Adrenal gland (tissue), 12 donors: Measurements from ENCODE around the gene FYN. TPM values are rescaled to one million over a fixed set of nuclear protein-coding genes. Genes with fewer than 3 reads are reported as not detected.

Source experiments
- DNase-seq, 7 donors: peaks; one replicate each; pipeline ENCODE4 v3.0.0-alpha.2; 2019 to 2020
- H3K27ac ChIP-seq, 5 donors: fragments of 200-600 bp; sonication (generic) in 4 of 5; 1 replicate in 3 of 5; 2 replicates in 2 of 5; pipeline versions ENCODE4 v1.5.1 to v1.8.0; 2016 to 2020; ENCODE audit warnings: mild to moderate bottlenecking in 1 of 5
- H3K27me3 ChIP-seq: fragments of 200-600 bp; 2 replicates; pipeline ENCODE4 v1.8.0; 2021
- H3K36me3 ChIP-seq, 2 donors: fragments of 200-600 bp; replicated peaks in 1 of 2; 1 replicate in 1 of 2; 2 replicates in 1 of 2; pipeline versions ENCODE4 v1.5.1 to v1.8.0; 2018 to 2022
- H3K4me1 ChIP-seq, 2 donors: fragments of 200-600 bp; replicated peaks in 1 of 2; 1 replicate in 1 of 2; 2 replicates in 1 of 2; pipeline versions ENCODE4 v1.5.1 to v1.8.0; 2018 to 2021
- H3K4me3 ChIP-seq, 4 donors: fragments of 200-600 bp; sonication (generic) in 3 of 4; one replicate each; pipeline ENCODE4 v1.5.1; 2016 to 2018
- H3K9me3 ChIP-seq, 3 donors: fragments of 200-600 bp; sonication (generic) in 1 of 3; replicated peaks in 1 of 3; 1 replicate in 2 of 3; 2 replicates in 1 of 3; pipeline versions ENCODE4 v1.5.1 to v1.8.0; 2016 to 2021
- POLR2A ChIP-seq, 2 donors: fragments of 450-650 bp; IDR thresholded peaks; one replicate each; pipeline ENCODE4 v1.6.1; 2017; ENCODE audit warnings: antibody characterized with exemption in 2 of 2, mild to moderate bottlenecking in 2 of 2, moderate library complexity in 1 of 2
- WGBS, 4 donors: extraction: QIAGEN DNeasy Blood & Tissue Kit in 2 of 4; methylation state at CpG; one replicate each; pipeline versions ENCODE4 v1.1.5 to v1.1.7; 2013 to 2017; 5-methylcytosine and 5-hydroxymethylcytosine counted together
- intact Hi-C, 2 donors: fragments of 100-400 bp; cut with DNase I; formaldehyde crosslinking; loops; one replicate each; pipeline versions ENCODE4 v1.14.1 to v1.15.0; 2022 to 2023
- polyA plus RNA-seq, 3 donors: library from polyadenylated mRNA; stranded (reverse); fragments of 200-250 nt in 2 of 3; fragments of 350-450 nt in 1 of 3; fragmentation: Illumina TruSeq in 1 of 3; extraction: RNeasy Lipid Tissue Mini Kit (QIAGEN cat#74804) in 1 of 3; gene quantifications; one replicate each; pipeline ENCODE4 v1.2.3, GENCODE V29; 2013 to 2014
- total RNA-seq, 9 donors: library from RNA; depleted of rRNA in 4 of 9; stranded (reverse); fragments of >200 nt in 4 of 9; fragments of 120-200 nt in 1 of 9; fragmentation: NEBNext Ultra II Directional in 1 of 9; extraction: Animal tissue kit (Norgen Biotek cat#: 25700) in 1 of 9; gene quantifications; one replicate each; pipeline versions ENCODE4 v1.1.0 to v1.2.4, GENCODE V29; 2013 to 2023
- TF ChIP-seq, protein P1 (sequence below), 6 experiments: fragments of 450-650 bp in 4 of 6; fragments of 200-600 bp in 2 of 6; sonication (generic) in 1 of 6; IDR thresholded peaks; 1 replicate in 5 of 6; 2 replicates in 1 of 6; pipeline versions ENCODE4 v1.5.1 to v1.8.0; 2016 to 2021; ENCODE audit warnings: antibody characterized with exemption in 6 of 6, mild to moderate bottlenecking in 2 of 6, moderate library complexity in 1 of 6
- donor health status: healthy with polysubstance abuse.
- donor health status: Bipolar disorder and iron deficiency.
- donor health status: DM: yes; HTN: yes; CAD: no.
- donor health status: DM: no; HTN: no; CAD: no.
- donor health status: DM: no; HTN: no; CAD: no.
- donor health status: DM: yes; HTN: yes; CAD: no.

The FYN gene
- total and polyA plus RNA-seq, 12 donors: 10.7 to 36.5 (median 19.8) TPM

DNA sequence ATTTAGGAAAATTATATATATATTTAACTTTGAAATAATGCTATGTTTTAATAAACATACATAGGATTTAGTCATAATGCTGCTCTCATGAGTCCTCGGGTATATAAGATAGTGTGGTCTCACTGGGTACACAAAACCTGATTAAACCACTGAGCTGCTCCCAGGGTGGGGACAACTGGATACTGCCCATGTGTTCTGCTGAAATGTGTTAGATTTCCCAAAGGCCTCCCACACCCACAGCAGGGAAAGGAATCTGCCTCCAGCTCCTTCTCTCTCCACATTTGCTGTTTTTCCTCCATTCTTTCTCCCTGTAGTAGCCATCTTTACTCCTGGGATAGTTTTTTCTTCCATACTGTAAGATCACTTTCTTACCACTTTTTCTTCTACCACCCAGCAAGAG is 198.4 kb downstream of the FYN start:
- no peaks in the 10 kb centered on the region for H3K27me3 ChIP-seq
- no peak overlapping the region for H3K27ac ChIP-seq
- no peak for TF ChIP-seq POLR2A (IDR thresholded peaks at IDR 0.05)
- TF ChIP-seq, protein P1, sequence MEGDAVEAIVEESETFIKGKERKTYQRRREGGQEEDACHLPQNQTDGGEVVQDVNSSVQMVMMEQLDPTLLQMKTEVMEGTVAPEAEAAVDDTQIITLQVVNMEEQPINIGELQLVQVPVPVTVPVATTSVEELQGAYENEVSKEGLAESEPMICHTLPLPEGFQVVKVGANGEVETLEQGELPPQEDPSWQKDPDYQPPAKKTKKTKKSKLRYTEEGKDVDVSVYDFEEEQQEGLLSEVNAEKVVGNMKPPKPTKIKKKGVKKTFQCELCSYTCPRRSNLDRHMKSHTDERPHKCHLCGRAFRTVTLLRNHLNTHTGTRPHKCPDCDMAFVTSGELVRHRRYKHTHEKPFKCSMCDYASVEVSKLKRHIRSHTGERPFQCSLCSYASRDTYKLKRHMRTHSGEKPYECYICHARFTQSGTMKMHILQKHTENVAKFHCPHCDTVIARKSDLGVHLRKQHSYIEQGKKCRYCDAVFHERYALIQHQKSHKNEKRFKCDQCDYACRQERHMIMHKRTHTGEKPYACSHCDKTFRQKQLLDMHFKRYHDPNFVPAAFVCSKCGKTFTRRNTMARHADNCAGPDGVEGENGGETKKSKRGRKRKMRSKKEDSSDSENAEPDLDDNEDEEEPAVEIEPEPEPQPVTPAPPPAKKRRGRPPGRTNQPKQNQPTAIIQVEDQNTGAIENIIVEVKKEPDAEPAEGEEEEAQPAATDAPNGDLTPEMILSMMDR (IDR thresholded peaks at IDR 0.05): no peak
- no peak overlapping the region for H3K4me3 ChIP-seq
- intact Hi-C loops: no loop called here
- DNase-seq: no peak
- WGBS, 4 donors: 82 to 92% (median 87%) methylated on average over 1 of the region's 1 CpG
- H3K4me1 ChIP-seq: no peaks in the 10 kb centered on the region
- no peaks in the 10 kb centered on the region for H3K36me3 ChIP-seq
- H3K9me3 ChIP-seq: no peaks in the 10 kb centered on the region

DNA sequence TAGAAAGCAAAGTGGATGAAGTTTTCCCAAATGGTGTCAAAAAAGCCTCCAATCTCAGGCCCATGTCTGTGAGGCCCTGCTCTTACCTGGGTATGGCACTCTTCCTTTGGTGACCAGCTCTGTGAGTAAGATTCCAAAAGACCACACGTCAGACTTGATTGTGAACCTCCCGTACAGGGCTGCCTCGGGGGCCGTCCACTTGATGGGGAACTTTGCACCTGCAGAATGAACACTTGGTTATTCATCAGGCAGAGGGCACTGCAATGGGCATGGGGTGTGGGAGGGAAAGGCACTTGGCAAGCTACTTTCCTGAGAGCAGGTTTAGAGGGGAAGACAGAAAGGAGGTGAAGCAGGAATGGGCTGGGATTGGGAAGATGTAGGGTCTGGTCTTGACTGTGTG is 198.8 kb downstream of the FYN start:
- DNase-seq: no peak
- WGBS, 4 donors: 94 to 100% (median 97%) methylated on average over 4 of the region's 4 CpGs
- Histone ChIP-seq H3K27ac (no peak overlapping the region), H3K4me3 (no peak overlapping the region), H3K27me3 (no peaks in the 10 kb centered on the region), H3K9me3 (no peaks in the 10 kb centered on the region), H3K36me3 (no peaks in the 10 kb centered on the region), H3K4me1 (no peaks in the 10 kb centered on the region)
- no peak for TF ChIP-seq POLR2A (IDR thresholded peaks at IDR 0.05)
- intact Hi-C loops: no loop called here

DNA sequence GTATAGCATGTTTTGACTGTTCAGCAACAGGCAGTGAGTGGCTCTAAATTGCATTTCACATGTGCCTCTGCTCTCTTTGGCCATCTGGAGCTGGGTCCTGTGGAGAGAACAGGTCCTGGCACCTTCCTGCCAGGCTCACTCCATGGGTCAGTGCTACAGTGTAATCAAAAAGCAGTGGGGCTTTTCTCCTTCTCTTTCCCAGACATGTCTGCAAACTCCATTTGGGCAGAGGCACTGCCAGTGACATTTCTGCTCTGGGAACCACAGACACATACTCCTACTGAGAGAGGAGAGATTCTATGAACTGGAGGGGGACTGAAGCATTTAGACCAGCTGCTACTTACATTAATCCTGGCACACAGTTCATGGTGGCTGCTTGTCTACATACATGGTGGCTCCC is 199.3 kb downstream of the FYN start:
- DNase-seq: no peak
- TF ChIP-seq POLR2A (IDR thresholded peaks at IDR 0.05): no peak
- TF ChIP-seq, protein P1 (IDR thresholded peaks at IDR 0.05): no peak
- intact Hi-C loops: no loop called here
- no peak overlapping the region for H3K4me3 ChIP-seq
- no peaks in the 10 kb centered on the region for H3K36me3 ChIP-seq
- no peaks in the 10 kb centered on the region for H3K27me3 ChIP-seq
- H3K27ac ChIP-seq: no peak overlapping the region
- H3K4me1 ChIP-seq: no peaks in the 10 kb centered on the region
- no peaks in the 10 kb centered on the region for H3K9me3 ChIP-seq

DNA sequence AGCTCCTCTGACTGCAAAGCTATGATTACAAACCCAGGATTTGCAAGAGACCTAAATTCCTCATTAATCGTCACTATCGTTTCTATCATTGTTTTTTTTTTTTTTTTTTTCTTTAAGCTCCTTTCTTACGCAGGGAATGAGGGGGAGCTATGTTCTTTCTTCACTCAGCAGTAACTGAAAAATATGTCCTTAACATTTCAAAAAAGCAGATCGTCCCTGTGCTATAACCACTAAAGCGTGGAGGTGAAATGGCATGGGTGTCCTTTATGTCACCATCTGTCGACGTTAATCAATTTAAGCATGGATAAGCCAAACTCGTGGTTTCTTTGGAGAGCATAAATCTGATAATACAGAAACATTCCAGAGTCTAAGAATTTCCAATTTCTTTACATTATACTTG is 199.7 kb downstream of the FYN start:
- Histone ChIP-seq H3K27me3 (no peaks in the 10 kb centered on the region), H3K9me3 (no peaks in the 10 kb centered on the region), H3K4me1 (no peaks in the 10 kb centered on the region), H3K36me3 (no peaks in the 10 kb centered on the region), H3K4me3 (no peak overlapping the region), H3K27ac (no peak overlapping the region)
- WGBS, 4 donors: 63 to 74% (median 67%) methylated on average over 8 of the region's 8 CpGs
- DNase-seq: no peak
- intact Hi-C loops: no loop called here
- no peak for TF ChIP-seq POLR2A (IDR thresholded peaks at IDR 0.05)
- TF ChIP-seq, protein P1 (IDR thresholded peaks at IDR 0.05): no peak

DNA sequence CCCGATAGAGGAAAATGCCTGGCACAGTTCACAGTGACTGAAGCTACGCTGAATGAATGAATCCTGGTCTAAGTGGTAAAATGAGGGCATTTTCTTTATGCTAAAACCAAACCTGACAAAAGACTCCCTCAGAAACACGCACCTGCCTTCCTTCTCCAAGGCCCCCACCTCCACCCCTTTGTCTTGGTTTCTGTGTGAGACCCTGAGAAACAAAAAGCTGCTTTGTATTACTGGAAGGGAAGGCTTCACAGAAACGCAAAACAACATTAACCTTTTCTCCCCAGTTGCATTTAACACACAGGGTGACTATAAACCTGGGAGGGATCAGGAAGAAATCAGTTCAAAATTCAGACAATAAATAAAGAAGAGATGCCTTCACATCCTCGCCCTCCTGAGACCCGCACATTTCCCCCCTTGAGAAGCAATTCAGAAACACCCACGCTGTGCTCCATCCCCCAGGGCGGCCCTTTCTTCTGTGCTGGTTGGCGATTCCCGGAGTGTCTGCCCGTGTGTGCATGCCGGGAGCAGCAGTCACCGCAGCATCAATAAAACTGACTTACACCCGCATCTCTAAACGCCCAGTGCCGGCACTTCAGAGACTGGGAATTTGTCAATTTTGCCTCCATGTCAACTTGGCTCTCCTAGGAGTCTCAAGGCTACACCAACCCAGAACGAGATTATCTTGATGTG is 200.3 kb downstream of the FYN start:
- no peak overlapping the region for H3K27ac ChIP-seq
- H3K9me3 ChIP-seq: no peaks in the 10 kb centered on the region
- H3K27me3 ChIP-seq: no peaks in the 10 kb centered on the region
- H3K4me3 ChIP-seq: no peak overlapping the region
- 47 to 66% (median 63%) methylated on average over 16 to 17 of the region's 17 CpGs for WGBS, 4 donors
- intact Hi-C loops: no loop called here
- no peaks in the 10 kb centered on the region for H3K36me3 ChIP-seq
- no peak for DNase-seq
- H3K4me1 ChIP-seq: no peaks in the 10 kb centered on the region
- TF ChIP-seq, protein P1 (IDR thresholded peaks at IDR 0.05): no peak
- TF ChIP-seq POLR2A (IDR thresholded peaks at IDR 0.05): no peak
